CD4-positive, alpha-beta T cell (primary cell): ENCODE data around the gene TIMM23B. TPM values are rescaled to one million over a fixed set of nuclear protein-coding genes. Genes with fewer than 3 reads are reported as not detected.
"Not testable (repeated sequence)": the region's sequence is repeated elsewhere in the genome, so short reads cannot be mapped to it uniquely, and the experiment has no call there.

Experiments
- ATAC-seq: fragments of 200-7000 bp; cut with Tn5 transposase; one replicate; pipeline ENCODE4 v1.10.0; 2022; ENCODE audit warnings: mild to moderate bottlenecking; ENCODE audit not compliant: poor library complexity
- CTCF ChIA-PET: fragments of 350-600 bp; sonication (Branson Sonifier 250); formaldehyde crosslinking; loops from one replicate; lab custom pipeline; 2021; ENCODE audit warnings: antibody characterized with exemption, inconsistent platforms; lab: Charles Lee
- POLR2A ChIA-PET: fragments of 350-600 bp; sonication (Branson Sonifier 250); formaldehyde crosslinking; loops from one replicate; lab custom pipeline; 2021; ENCODE audit warnings: antibody characterized with exemption, inconsistent platforms; lab: Charles Lee
- DNase-seq, 14 experiments: peaks; one replicate each; pipeline ENCODE4 v3.0.0-alpha.2; 2013 to 2020; ENCODE audit warnings: mixed read lengths in 2 of 14
- H3K27ac ChIP-seq, 2 donors: one replicate each; pipeline versions ENCODE4 v1.5.1 to v1.7.0; 2013; ENCODE audit warnings: low read length in 2 of 2, low read depth in 1 of 2, mild to moderate bottlenecking in 1 of 2
- H3K27me3 ChIP-seq, 2 experiments: 1 replicate in 1 of 2; 2 replicates in 1 of 2; pipeline versions ENCODE4 v1.6.1 to v1.7.0; 2013; ENCODE audit warnings: low read length in 2 of 2, control low read depth in 1 of 2, mild to moderate bottlenecking in 1 of 2, moderate library complexity in 1 of 2; ENCODE audit not compliant: insufficient read depth in 2 of 2, control insufficient read depth in 1 of 2
- H3K36me3 ChIP-seq: one replicate; pipeline ENCODE4 v1.6.1; 2013; ENCODE audit warnings: low read length, control low read depth; ENCODE audit not compliant: insufficient read depth
- H3K4me1 ChIP-seq: one replicate; pipeline ENCODE4 v1.6.1; 2013; ENCODE audit warnings: low read length, control low read depth; ENCODE audit not compliant: insufficient read depth
- H3K4me3 ChIP-seq: one replicate; pipeline ENCODE4 v1.5.1; 2013; ENCODE audit warnings: mild to moderate bottlenecking, low read length, moderate library complexity
- H3K9me3 ChIP-seq, 2 experiments: 1 replicate in 1 of 2; 2 replicates in 1 of 2; pipeline versions ENCODE4 v1.6.1 to v1.7.0; 2013; ENCODE audit warnings: low read length in 2 of 2, mild to moderate bottlenecking in 2 of 2, control low read depth in 1 of 2, moderate library complexity in 1 of 2; ENCODE audit not compliant: control insufficient read depth in 1 of 2, insufficient read depth in 1 of 2
- H3K27ac Mint-ChIP-seq: one replicate; pipeline ENCODE4 v1.8.0; 2020; ENCODE audit warnings: mixed read lengths
- H3K27me3 Mint-ChIP-seq: one replicate; pipeline ENCODE4 v1.8.0; 2021; ENCODE audit warnings: mixed read lengths
- H3K36me3 Mint-ChIP-seq: one replicate; pipeline ENCODE4 v1.8.0; 2021; ENCODE audit warnings: low read depth, mixed read lengths
- H3K4me1 Mint-ChIP-seq: one replicate; pipeline ENCODE4 v1.8.0; 2021; ENCODE audit warnings: low read depth, mixed read lengths
- H3K4me3 Mint-ChIP-seq: one replicate; pipeline ENCODE4 v1.8.0; 2020; ENCODE audit warnings: mild to moderate bottlenecking, mixed read lengths
- H3K9me3 Mint-ChIP-seq: one replicate; pipeline ENCODE4 v1.8.0; 2020; ENCODE audit warnings: mixed read lengths
- intact Hi-C, 2 experiments: fragments of 100-400 bp; cut with DNase I in 1 of 2; cut with micrococcal nuclease in 1 of 2; formaldehyde crosslinking; loops; one replicate each; pipeline versions ENCODE4 v1.15.1 to v1.9.0; 2023 to 2025; cut with DNase I, micrococcal nuclease
- total RNA-seq, 174 experiments: library from RNA in 2 of 174; stranded (reverse) in 2 of 174; gene quantifications; one replicate each; pipeline ENCODE4 v1.2.3 and lab custom pipeline; 2021 to 2026

The TIMM23B gene
- total RNA-seq, 2 experiments from 2014 or later: 37.7 to 39.5 TPM

DNA sequence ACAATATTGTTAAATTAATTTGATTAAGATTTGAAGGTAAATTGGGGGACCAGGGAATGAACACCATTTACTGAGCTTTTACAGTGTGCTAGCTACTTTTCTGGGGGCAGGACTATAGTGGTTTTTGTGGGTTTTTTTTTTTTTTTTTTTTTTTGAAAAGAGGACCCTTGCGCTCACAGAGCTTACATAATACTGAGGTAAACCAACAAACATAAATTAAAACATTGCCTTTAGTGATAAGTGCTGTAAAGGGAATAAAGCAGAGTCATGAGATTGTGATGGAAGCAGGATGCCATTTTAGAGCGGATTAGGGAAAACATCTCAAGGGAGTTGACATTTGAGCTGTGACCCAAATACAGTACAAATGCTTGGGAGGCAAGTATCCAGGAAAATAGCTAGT is 1.8 kb downstream of the TIMM23B start:
- intact Hi-C loops: loop anchor here in 1 of 2 experiments (10.0 kb wide), 1 partner anchor 121 kb away; the partner anchor contains the start of gene WASHC2A
- POLR2A ChIA-PET: not testable (repeated sequence)
- H3K4me1 Mint-ChIP-seq: peaks cover 56% of the 10 kb centered on the region

DNA sequence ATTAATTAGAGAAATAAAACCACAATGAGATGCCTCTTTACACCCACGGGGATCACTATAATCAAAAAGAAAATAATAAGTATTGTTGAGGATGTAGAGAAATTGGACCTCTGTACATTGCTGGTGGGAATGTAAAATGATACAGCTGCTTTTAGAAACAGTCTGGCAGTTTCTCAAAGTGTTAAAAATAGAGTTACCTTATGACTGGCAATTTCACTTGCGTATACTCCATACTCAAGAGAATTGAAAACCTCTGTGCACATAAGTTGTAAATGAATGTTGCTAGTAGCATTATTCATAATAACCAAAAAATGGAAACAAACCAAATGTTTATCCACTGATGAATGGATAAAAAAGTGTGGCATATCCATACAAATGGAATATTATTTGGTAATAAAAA is 6.3 kb downstream of the TIMM23B start:
- H3K4me3 Mint-ChIP-seq, DNase-seq, H3K27ac ChIP-seq, ATAC-seq, H3K27ac Mint-ChIP-seq, H3K36me3 ChIP-seq, H3K4me3 ChIP-seq, H3K9me3 Mint-ChIP-seq, H3K4me1 ChIP-seq, CTCF ChIA-PET, H3K27me3 Mint-ChIP-seq, POLR2A ChIA-PET, H3K27me3 ChIP-seq, H3K9me3 ChIP-seq: not testable (repeated sequence)
- H3K4me1 Mint-ChIP-seq: peaks cover 25% of the 10 kb centered on the region
- intact Hi-C loops: loop anchor here in 1 of 2 experiments (10.0 kb wide), 1 partner anchor 117 kb away; the partner anchor contains the start of gene WASHC2A
- peaks cover 54% of the 10 kb centered on the region for H3K36me3 Mint-ChIP-seq

More for the DNA sequence above, 1.8 kb downstream of the TIMM23B start:
- peak overlapping the region; percentile 86 for H3K27ac Mint-ChIP-seq
- H3K4me3 ChIP-seq, H3K27me3 Mint-ChIP-seq, CTCF ChIA-PET, H3K9me3 Mint-ChIP-seq, H3K9me3 ChIP-seq, ATAC-seq, H3K27ac ChIP-seq, H3K27me3 ChIP-seq, DNase-seq, H3K36me3 ChIP-seq: not testable (repeated sequence)
- peaks cover 20% of the 10 kb centered on the region for H3K4me1 ChIP-seq
- H3K36me3 Mint-ChIP-seq: peaks cover 43% of the 10 kb centered on the region
- peak overlapping the region; percentile 48 for H3K4me3 Mint-ChIP-seq

DNA sequence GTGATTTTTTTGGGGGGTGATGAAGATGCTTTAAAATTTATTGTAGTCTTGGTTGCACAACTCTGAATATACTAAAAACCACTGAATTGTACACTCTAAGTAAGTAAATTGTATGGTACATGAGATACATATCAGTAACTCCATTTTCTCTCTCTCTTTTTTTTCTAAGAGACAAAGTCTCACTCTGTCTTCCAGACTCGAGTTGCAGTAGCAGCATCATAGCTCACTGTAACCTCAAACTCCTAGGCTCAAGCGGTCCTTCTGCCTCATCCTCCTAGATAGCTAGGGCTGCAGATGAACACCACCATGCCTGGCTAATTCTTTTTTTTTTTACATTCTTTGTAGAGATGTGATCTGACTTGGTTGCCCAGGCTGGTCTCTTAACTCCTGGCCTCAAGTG is 6.9 kb downstream of the TIMM23B start:
- peaks cover 19% of the 10 kb centered on the region for H3K4me1 Mint-ChIP-seq
- ATAC-seq, H3K4me3 ChIP-seq, H3K27ac Mint-ChIP-seq, H3K27me3 ChIP-seq, H3K27me3 Mint-ChIP-seq, H3K9me3 Mint-ChIP-seq, H3K9me3 ChIP-seq, H3K4me1 ChIP-seq, CTCF ChIA-PET, H3K27ac ChIP-seq, POLR2A ChIA-PET, H3K36me3 ChIP-seq, H3K4me3 Mint-ChIP-seq, DNase-seq: not testable (repeated sequence)
- intact Hi-C loops: loop anchor here in 1 of 2 experiments (10.0 kb wide), 1 partner anchor 116 kb away; the partner anchor contains the start of gene WASHC2A
- peaks cover 58% of the 10 kb centered on the region for H3K36me3 Mint-ChIP-seq

DNA sequence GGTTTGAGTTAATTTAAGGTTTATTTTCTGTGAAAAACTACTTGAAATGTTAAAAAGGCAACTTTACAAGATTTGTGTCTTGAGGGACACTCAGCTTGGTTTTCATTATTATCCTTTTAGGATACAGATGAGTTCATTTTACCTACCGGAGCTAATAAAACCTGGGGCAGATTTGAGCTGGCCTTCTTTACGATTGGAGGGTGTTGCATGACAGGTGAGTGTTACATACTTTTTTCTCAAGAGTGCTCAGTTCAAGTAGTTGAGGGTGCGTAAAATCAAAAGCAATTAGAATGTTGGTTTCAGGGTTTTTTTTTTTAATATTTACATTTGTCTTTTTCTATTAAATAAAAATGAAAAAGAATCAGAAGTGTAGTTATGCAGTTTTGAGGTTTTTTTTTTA is 10.2 kb downstream of the TIMM23B start:
- H3K27me3 Mint-ChIP-seq, ATAC-seq, H3K27me3 ChIP-seq, DNase-seq, H3K4me1 ChIP-seq, POLR2A ChIA-PET, H3K4me3 Mint-ChIP-seq, H3K4me3 ChIP-seq, H3K9me3 Mint-ChIP-seq, H3K9me3 ChIP-seq, H3K27ac ChIP-seq, H3K27ac Mint-ChIP-seq, CTCF ChIA-PET, H3K36me3 ChIP-seq, intact Hi-C loops: not testable (repeated sequence)
- peaks cover 20% of the 10 kb centered on the region for H3K4me1 Mint-ChIP-seq
- H3K36me3 Mint-ChIP-seq: peaks cover 62% of the 10 kb centered on the region

DNA sequence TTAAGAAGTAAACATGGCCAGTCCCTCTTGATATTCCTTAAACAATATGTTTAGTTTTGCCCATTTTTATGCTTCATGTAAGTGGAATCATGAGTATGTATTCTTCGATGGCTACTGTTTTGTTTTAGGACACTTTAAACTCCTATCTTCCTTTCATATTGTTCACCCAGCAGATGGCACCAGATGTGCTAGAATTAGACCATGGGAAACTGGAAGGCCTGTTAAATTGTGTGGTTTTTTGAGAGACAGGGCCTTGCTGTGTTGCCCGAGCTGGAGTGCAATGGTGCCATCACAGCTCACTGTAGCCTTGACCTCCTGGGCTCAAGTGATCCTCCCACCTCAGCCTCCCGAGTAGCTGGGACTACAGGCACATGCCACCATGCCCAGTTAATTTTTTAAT is 11.3 kb downstream of the TIMM23B start:
- H3K4me3 ChIP-seq, H3K27ac Mint-ChIP-seq, intact Hi-C loops, H3K36me3 ChIP-seq, H3K9me3 ChIP-seq, ATAC-seq, CTCF ChIA-PET, H3K9me3 Mint-ChIP-seq, H3K4me3 Mint-ChIP-seq, H3K4me1 ChIP-seq, DNase-seq, H3K27ac ChIP-seq, H3K27me3 Mint-ChIP-seq, H3K27me3 ChIP-seq, POLR2A ChIA-PET: not testable (repeated sequence)
- peaks cover 64% of the 10 kb centered on the region for H3K36me3 Mint-ChIP-seq
- peaks cover 20% of the 10 kb centered on the region for H3K4me1 Mint-ChIP-seq

DNA sequence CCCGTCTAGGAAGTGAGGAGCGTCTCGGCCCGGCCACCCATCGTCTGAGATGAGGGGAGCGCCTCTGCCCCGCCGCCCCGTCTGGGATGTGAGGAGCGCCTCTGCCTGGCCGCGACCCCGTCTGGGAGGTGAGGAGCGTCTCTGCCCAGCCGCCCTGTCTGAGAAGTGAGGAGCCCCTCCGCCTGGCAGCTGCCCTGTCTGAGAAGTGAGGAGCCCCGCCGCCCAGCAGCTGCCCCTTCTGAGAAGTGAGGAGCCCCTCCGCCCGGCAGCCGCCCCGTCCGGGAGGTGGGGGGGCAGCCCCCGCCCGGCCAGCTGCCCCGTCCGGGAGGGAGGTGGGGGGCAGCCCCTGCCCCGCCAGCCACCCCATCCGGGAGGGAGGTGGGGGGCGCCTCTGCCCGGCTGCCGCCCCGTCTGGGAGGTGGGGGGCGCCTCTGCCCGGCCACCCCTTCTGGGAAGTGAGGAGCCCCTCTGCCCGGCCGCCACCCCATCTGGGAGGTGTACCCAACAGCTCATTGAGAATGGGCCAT is 28.5 kb downstream of the TIMM23B start:
- H3K27me3 Mint-ChIP-seq, H3K4me3 ChIP-seq, H3K4me3 Mint-ChIP-seq, intact Hi-C loops, H3K27ac Mint-ChIP-seq, DNase-seq, H3K4me1 ChIP-seq, H3K9me3 ChIP-seq, H3K27ac ChIP-seq, H3K36me3 ChIP-seq, H3K27me3 ChIP-seq, ATAC-seq, POLR2A ChIA-PET, CTCF ChIA-PET, H3K4me1 Mint-ChIP-seq, H3K9me3 Mint-ChIP-seq: not testable (repeated sequence)
- H3K36me3 Mint-ChIP-seq: peaks cover 22% of the 10 kb centered on the region

DNA sequence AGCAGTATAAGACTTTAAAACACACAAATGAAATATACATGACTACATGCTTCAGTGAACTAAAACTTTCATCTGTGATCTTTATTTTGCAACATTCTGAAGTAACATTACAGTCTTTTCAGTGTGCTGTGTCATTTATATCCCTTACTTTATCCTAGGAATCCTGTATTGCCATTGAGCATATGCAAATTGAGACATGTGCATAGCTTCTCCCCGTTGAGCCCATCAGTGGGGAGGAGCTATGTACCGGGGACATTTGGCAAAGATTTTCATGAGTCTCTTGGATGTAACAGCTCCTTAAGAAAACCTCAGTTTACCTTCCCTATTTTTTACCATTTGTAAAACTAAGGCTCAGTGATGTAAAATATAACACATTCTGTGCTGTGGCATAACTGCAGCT is 29.6 kb downstream of the TIMM23B start:
- H3K27me3 ChIP-seq, H3K4me3 Mint-ChIP-seq, H3K36me3 ChIP-seq, CTCF ChIA-PET, H3K4me3 ChIP-seq, H3K27me3 Mint-ChIP-seq, ATAC-seq, H3K4me1 ChIP-seq, H3K9me3 Mint-ChIP-seq, H3K27ac Mint-ChIP-seq, H3K9me3 ChIP-seq, DNase-seq, H3K4me1 Mint-ChIP-seq, intact Hi-C loops, H3K27ac ChIP-seq, POLR2A ChIA-PET: not testable (repeated sequence)
- H3K36me3 Mint-ChIP-seq: peaks cover 28% of the 10 kb centered on the region
